Brain pericyte (primary cell): ENCODE data around the gene SEC24D.

Experiments
- DNase-seq: peaks from one replicate; pipeline ENCODE4 v3.0.0-alpha.2; 2012; ENCODE audit warnings: low read depth, low spot score

The SEC24D gene

GRCh38 chr4:118773429-118773792 lies 62.5 kb downstream of the SEC24D start:
- DNase-seq, result no peak

- no peak for DNase-seq
Measured at GRCh38 chr4:118772767-118773428, 63.0 kb downstream of the SEC24D start.

- no peak for DNase-seq
Measured at GRCh38 chr4:118772081-118772766, 63.7 kb downstream of the SEC24D start.

GRCh38 chr4:118770741-118771187 lies 65.2 kb downstream of the SEC24D start:
- no peak for DNase-seq

- no peak for DNase-seq
Measured at GRCh38 chr4:118769161-118769560, 66.8 kb downstream of the SEC24D start.

GRCh38 chr4:118767109-118767508 lies 68.8 kb downstream of the SEC24D start:
- DNase-seq, result no peak

GRCh38 chr4:118765399-118765798 lies 70.5 kb downstream of the SEC24D start:
- DNase-seq, result peak; percentile 84

GRCh38 chr4:118762730-118763477 lies 73.0 kb downstream of the SEC24D start:
- no peak for DNase-seq

- DNase-seq, result no peak
Measured at GRCh38 chr4:118762155-118762554, 73.8 kb downstream of the SEC24D start.

- no peak for DNase-seq
Measured at GRCh38 chr4:118761397-118762016, 74.4 kb downstream of the SEC24D start.

- DNase-seq, result no peak
Measured at GRCh38 chr4:118760493-118760892, 75.4 kb downstream of the SEC24D start.

GRCh38 chr4:118760092-118760491 lies 75.8 kb downstream of the SEC24D start:
- no peak for DNase-seq

GRCh38 chr4:118759481-118759880 lies 76.4 kb downstream of the SEC24D start:
- no peak for DNase-seq

- DNase-seq, result no peak
Measured at GRCh38 chr4:118758293-118758692, 77.6 kb downstream of the SEC24D start.

- DNase-seq, result peak; percentile 46
Measured at GRCh38 chr4:118757761-118758251, 78.1 kb downstream of the SEC24D start.

- no peak for DNase-seq
Measured at GRCh38 chr4:118756958-118757357, 79.0 kb downstream of the SEC24D start.

GRCh38 chr4:118756429-118756828 lies 79.5 kb downstream of the SEC24D start:
- DNase-seq, result no peak

GRCh38 chr4:118755438-118756226 lies 80.3 kb downstream of the SEC24D start:
- no peak for DNase-seq

- DNase-seq, result no peak
Measured at GRCh38 chr4:118754890-118755289, 81.0 kb downstream of the SEC24D start.

- DNase-seq, result no peak
Measured at GRCh38 chr4:118753685-118754084, 82.2 kb downstream of the SEC24D start.

- no peak for DNase-seq
Measured at GRCh38 chr4:118753096-118753495, 82.8 kb downstream of the SEC24D start.
